Keratinocyte (primary cell): ENCODE results near the gene ASGR1. TPM values are rescaled to one million over a fixed set of nuclear protein-coding genes. Genes with fewer than 3 reads are reported as not detected.

Source experiments
- DNase-seq: peaks from one replicate; pipeline ENCODE4 v3.0.0-alpha.2; 2011; ENCODE audit warnings: low read depth, missing footprints, low spot score
- FAIRE-seq: peaks from 2 replicates; lab custom pipeline; 2011; peaks lifted over from hg19 to GRCh38; lab: Jason Lieb, UNC
- H2AFZ ChIP-seq: 2 replicates; pipeline ENCODE4 v1.6.0; 2012; ENCODE audit warnings: low read length, control low read depth, inconsistent platforms; ENCODE audit not compliant: control insufficient read depth
- H3K27ac ChIP-seq: 2 replicates; pipeline ENCODE4 v1.5.1; 2011; ENCODE audit warnings: low read length; ENCODE audit not compliant: control insufficient read depth, insufficient read depth
- H3K27me3 ChIP-seq: 3 replicates; pipeline ENCODE4 v1.6.0; 2011; ENCODE audit warnings: low read length; ENCODE audit not compliant: control insufficient read depth, insufficient read depth; ENCODE audit errors: extremely low read depth
- H3K36me3 ChIP-seq, 2 experiments: 2 replicates in 1 of 2; 3 replicates in 1 of 2; pipeline ENCODE4 v1.5.1; 2011; ENCODE audit warnings: low read length in 2 of 2, mild to moderate bottlenecking in 1 of 2; ENCODE audit not compliant: control insufficient read depth in 2 of 2, insufficient read depth in 2 of 2; ENCODE audit errors: extremely low read depth in 1 of 2
- H3K4me1 ChIP-seq: 3 replicates; pipeline ENCODE4 v1.5.1; 2011; ENCODE audit warnings: low read length; ENCODE audit not compliant: control insufficient read depth, insufficient read depth; ENCODE audit errors: extremely low read depth
- H3K4me2 ChIP-seq: 3 replicates; pipeline ENCODE4 v1.6.0; 2011; ENCODE audit warnings: low read depth, low read length; ENCODE audit not compliant: control insufficient read depth, insufficient read depth; ENCODE audit errors: extremely low read depth
- H3K4me3 ChIP-seq, 3 experiments: fragments of 200-600 bp in 1 of 3; sonication (generic) in 1 of 3; 2 replicates in 2 of 3; 3 replicates in 1 of 3; pipeline ENCODE4 v1.5.1; 2011 to 2016; ENCODE audit warnings: low read length in 3 of 3, mild to moderate bottlenecking in 3 of 3, control low read depth in 2 of 3, inconsistent platforms in 1 of 3, low read depth in 1 of 3, mixed read lengths in 1 of 3, mixed run types in 1 of 3, moderate library complexity in 1 of 3; ENCODE audit not compliant: control insufficient read depth in 2 of 3, insufficient read depth in 2 of 3; ENCODE audit errors: extremely low read depth in 1 of 3
- H3K79me2 ChIP-seq: 2 replicates; pipeline ENCODE4 v1.6.0; 2012; ENCODE audit warnings: low read length; ENCODE audit not compliant: control insufficient read depth, insufficient read depth
- H3K9ac ChIP-seq: 3 replicates; pipeline ENCODE4 v1.6.0; 2011; ENCODE audit warnings: low read length; ENCODE audit not compliant: control insufficient read depth, insufficient read depth; ENCODE audit errors: extremely low read depth
- H3K9me1 ChIP-seq: 3 replicates; pipeline ENCODE4 v1.6.0; 2011; ENCODE audit warnings: low read length; ENCODE audit not compliant: control insufficient read depth, insufficient read depth; ENCODE audit errors: extremely low read depth
- H3K9me3 ChIP-seq: 2 replicates; pipeline ENCODE4 v1.5.1; 2012; ENCODE audit warnings: low read depth, low read length; ENCODE audit not compliant: control insufficient read depth
- H4K20me1 ChIP-seq: 3 replicates; pipeline ENCODE4 v1.6.0; 2011; ENCODE audit warnings: low read length; ENCODE audit not compliant: control insufficient read depth, insufficient read depth; ENCODE audit errors: extremely low read depth
- EZH2 ChIP-seq: IDR thresholded peaks from one replicate; pipeline ENCODE4 v1.6.1; 2012; ENCODE audit warnings: inconsistent platforms, mild to moderate bottlenecking, low read length, moderate library complexity
- dilution Hi-C: fragments of 300-500 bp; cut with MboI; formaldehyde crosslinking; loops from one replicate; pipeline ENCODE4 v1.7.0; 2020; ENCODE audit warnings: low sequenced_read_pairs; ENCODE audit not compliant: extremely low pct_ligation_motif_present
- polyA plus RNA-seq, 5 experiments: library from polyadenylated mRNA; depleted of rRNA in 3 of 5; stranded (reverse) in 3 of 5; stranded (forward) in 1 of 5; unstranded in 1 of 5; fragments of >200 nt; gene quantifications; 1 replicate in 1 of 5; 2 replicates in 3 of 5; 3 replicates in 1 of 5; pipeline versions ENCODE4 v1.2.1 to v1.2.3, GENCODE V29; 2011 to 2012; ENCODE audit warnings: missing spikeins in 2 of 5, low read depth in 1 of 5, low replicate concordance in 1 of 5
- TF ChIP-seq, protein P1 (sequence below), 3 experiments: IDR thresholded peaks in 1 of 3; conservative IDR thresholded peaks in 1 of 3; optimal IDR thresholded peaks in 1 of 3; 2 replicates in 2 of 3; 3 replicates in 1 of 3; pipeline versions ENCODE3 to v1.5.1; 2011; ENCODE audit warnings: low read length in 3 of 3, mild to moderate bottlenecking in 3 of 3, moderate library complexity in 2 of 3, control low read depth in 1 of 3, inconsistent platforms in 1 of 3; ENCODE audit not compliant: insufficient read depth in 2 of 3; ENCODE audit errors: extremely low read depth in 1 of 3

The ASGR1 gene
- polyA plus RNA-seq, 1 donor (not counting 4 experiments of a cell fraction or from before 2014, with no cell fraction given) = 0.18 TPM

DNA sequence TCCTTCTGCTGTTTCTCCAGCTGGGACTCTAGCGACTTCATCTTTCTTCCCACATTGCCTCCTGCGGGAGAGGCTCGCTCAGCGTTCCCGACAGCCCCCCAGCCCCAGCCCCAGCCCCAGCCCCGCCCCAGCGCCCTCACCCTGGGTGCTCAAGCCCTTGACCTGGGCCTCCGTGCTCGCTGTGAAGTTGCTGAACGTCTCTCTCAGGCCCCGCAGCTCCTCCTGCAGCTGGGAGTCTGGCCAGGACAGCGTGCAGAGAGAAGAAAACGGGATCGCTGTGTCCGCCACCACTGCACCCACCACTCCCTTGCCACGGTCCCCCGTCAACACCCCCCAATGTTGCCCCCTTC, 2.4 kb downstream of the ASGR1 start:
- Histone ChIP-seq H3K36me3 (no peaks in the 10 kb centered on the region), H3K4me1 (peaks cover 7% of the 10 kb centered on the region), H3K4me3 (no peak overlapping the region), H3K27me3 (peaks cover 22% of the 10 kb centered on the region), H2AFZ (no peak overlapping the region), H3K9ac (no peak overlapping the region), H4K20me1 (no peaks in the 10 kb centered on the region), H3K27ac (no peak overlapping the region), H3K79me2 (no peaks in the 10 kb centered on the region), H3K9me1 (no peaks in the 10 kb centered on the region), H3K4me2 (no peak overlapping the region), H3K9me3 (no peaks in the 10 kb centered on the region)
- DNase-seq = no peak
- TF ChIP-seq, protein P1, sequence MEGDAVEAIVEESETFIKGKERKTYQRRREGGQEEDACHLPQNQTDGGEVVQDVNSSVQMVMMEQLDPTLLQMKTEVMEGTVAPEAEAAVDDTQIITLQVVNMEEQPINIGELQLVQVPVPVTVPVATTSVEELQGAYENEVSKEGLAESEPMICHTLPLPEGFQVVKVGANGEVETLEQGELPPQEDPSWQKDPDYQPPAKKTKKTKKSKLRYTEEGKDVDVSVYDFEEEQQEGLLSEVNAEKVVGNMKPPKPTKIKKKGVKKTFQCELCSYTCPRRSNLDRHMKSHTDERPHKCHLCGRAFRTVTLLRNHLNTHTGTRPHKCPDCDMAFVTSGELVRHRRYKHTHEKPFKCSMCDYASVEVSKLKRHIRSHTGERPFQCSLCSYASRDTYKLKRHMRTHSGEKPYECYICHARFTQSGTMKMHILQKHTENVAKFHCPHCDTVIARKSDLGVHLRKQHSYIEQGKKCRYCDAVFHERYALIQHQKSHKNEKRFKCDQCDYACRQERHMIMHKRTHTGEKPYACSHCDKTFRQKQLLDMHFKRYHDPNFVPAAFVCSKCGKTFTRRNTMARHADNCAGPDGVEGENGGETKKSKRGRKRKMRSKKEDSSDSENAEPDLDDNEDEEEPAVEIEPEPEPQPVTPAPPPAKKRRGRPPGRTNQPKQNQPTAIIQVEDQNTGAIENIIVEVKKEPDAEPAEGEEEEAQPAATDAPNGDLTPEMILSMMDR (optimal IDR thresholded peaks at IDR 0.05 in 1 of 3, IDR thresholded peaks at IDR 0.05 in 1 of 3, conservative IDR thresholded peaks at IDR 0.05 in 1 of 3; ENCODE audit: extremely low read depth in 1 of 3, insufficient read depth in 2 of 3, low read length in 3 of 3) = no peak
- TF ChIP-seq EZH2 = no peak
- dilution Hi-C loops = no loop called here
- no peak for FAIRE-seq

DNA sequence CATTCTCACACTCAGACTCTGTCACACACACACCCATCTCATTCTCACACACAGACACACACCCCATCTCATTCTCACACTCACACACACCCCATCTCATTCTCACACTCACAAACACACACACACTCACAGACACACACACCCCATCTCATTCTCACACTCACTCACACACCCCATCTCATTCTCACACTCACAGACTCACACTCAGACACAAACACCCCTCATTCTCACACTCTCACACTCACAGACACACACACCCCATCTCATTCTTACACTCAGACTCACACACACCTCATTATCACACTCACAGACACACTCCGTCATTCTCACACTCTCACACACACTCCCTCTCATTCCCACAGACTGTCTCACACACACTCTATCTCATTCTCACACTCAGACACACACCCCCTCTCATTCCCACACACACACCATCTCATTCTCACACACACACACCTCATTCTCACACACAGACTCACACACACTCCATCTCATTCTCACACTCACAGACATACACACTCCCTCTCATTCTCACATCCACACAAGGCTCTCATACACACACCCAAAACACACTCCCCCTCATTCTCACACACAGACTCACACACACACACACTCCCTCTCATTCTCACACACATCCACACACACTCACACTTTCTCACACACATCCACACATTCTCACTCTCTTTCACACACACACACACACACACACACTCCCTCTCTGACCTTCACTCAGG, 2.9 kb downstream of the ASGR1 start:
- FAIRE-seq (no peak), DNase-seq (no peak)
- Histone ChIP-seq H3K4me1 (peaks cover 7% of the 10 kb centered on the region), H3K27ac (no peak overlapping the region), H3K9ac (no peak overlapping the region), H3K4me2 (no peak overlapping the region), H3K36me3 (no peaks in the 10 kb centered on the region), H3K4me3 (no peak overlapping the region), H3K79me2 (no peaks in the 10 kb centered on the region), H3K9me1 (no peaks in the 10 kb centered on the region), H3K9me3 (no peaks in the 10 kb centered on the region), H2AFZ (no peak overlapping the region), H4K20me1 (no peaks in the 10 kb centered on the region), H3K27me3 (peaks cover 22% of the 10 kb centered on the region)
- TF ChIP-seq EZH2 = no peak
- TF ChIP-seq, protein P1 (optimal IDR thresholded peaks at IDR 0.05 in 1 of 3, IDR thresholded peaks at IDR 0.05 in 1 of 3, conservative IDR thresholded peaks at IDR 0.05 in 1 of 3; ENCODE audit: extremely low read depth in 1 of 3, insufficient read depth in 2 of 3, low read length in 3 of 3) = no peak
- dilution Hi-C loops = no loop called here
